GF-D8 (cell line): ENCODE results near the gene POFUT2.

Experiments used
- DNase-seq: peaks from one replicate; lab custom pipeline; 2025; lab: John Stamatoyannopoulos, UW

The POFUT2 gene

GRCh38 chr21:45248301-45248892, 39.3 kb downstream of the POFUT2 start:
- DNase-seq = no peak

- DNase-seq = no peak
Measured at GRCh38 chr21:45246386-45247320, 41.0 kb downstream of the POFUT2 start.

- DNase-seq = no peak
Measured at GRCh38 chr21:45244799-45245340, 42.8 kb downstream of the POFUT2 start.

GRCh38 chr21:45243603-45244002, 44.1 kb downstream of the POFUT2 start:
- DNase-seq = no peak

GRCh38 chr21:45241357-45241756, 46.3 kb downstream of the POFUT2 start:
- DNase-seq = no peak

GRCh38 chr21:45237401-45237800, 50.3 kb downstream of the POFUT2 start:
- DNase-seq = no peak

- peak; percentile 33 for DNase-seq
Measured at GRCh38 chr21:45236481-45236880, 51.2 kb downstream of the POFUT2 start.

GRCh38 chr21:45235488-45235887, 52.2 kb downstream of the POFUT2 start:
- DNase-seq = no peak

GRCh38 chr21:45234965-45235364, 52.7 kb downstream of the POFUT2 start:
- DNase-seq = no peak

GRCh38 chr21:45234127-45234526, 53.6 kb downstream of the POFUT2 start:
- no peak for DNase-seq

GRCh38 chr21:45231705-45232104, 56.0 kb downstream of the POFUT2 start:
- DNase-seq = no peak

GRCh38 chr21:45228656-45229240, 58.9 kb downstream of the POFUT2 start:
- no peak for DNase-seq

- DNase-seq = no peak
Measured at GRCh38 chr21:45228171-45228641, 59.5 kb downstream of the POFUT2 start.

GRCh38 chr21:45227735-45228134, 60.0 kb downstream of the POFUT2 start:
- no peak for DNase-seq

- DNase-seq = no peak
Measured at GRCh38 chr21:45226540-45227326, 61.0 kb downstream of the POFUT2 start.

- DNase-seq = no peak
Measured at GRCh38 chr21:45225741-45226327, 61.9 kb downstream of the POFUT2 start.

GRCh38 chr21:45225041-45225740, 62.5 kb downstream of the POFUT2 start:
- no peak for DNase-seq

- DNase-seq = no peak
Measured at GRCh38 chr21:45224189-45224938, 63.3 kb downstream of the POFUT2 start.

GRCh38 chr21:45223236-45224185, 64.2 kb downstream of the POFUT2 start:
- DNase-seq = no peak
